K562 (cell line): ENCODE measurements around the gene CNNM3. TPM values are rescaled to one million over a fixed set of nuclear protein-coding genes. Genes with fewer than 3 reads are reported as not detected.

ENCODE experiments used
- C11orf30 ChIP-seq: fragments of 450-650 bp; IDR thresholded peaks from 2 replicates; pipeline ENCODE4 v1.6.1; 2016; ENCODE audit warnings: low read depth, mild to moderate bottlenecking
- MGA ChIP-seq: fragments of 450-650 bp; IDR thresholded peaks from 2 replicates; pipeline ENCODE4 v1.6.1; 2016; ENCODE audit warnings: mild to moderate bottlenecking, moderate library complexity
- REST ChIP-seq, 2 experiments: fragments of 450-650 bp; formaldehyde crosslinking in 1 of 2; IDR thresholded peaks; 2 replicates each; pipeline versions ENCODE4 v1.4.0 to v1.6.1; 2014 to 2020; ENCODE audit warnings: mild to moderate bottlenecking in 2 of 2, borderline replicate concordance in 1 of 2, low read depth in 1 of 2
- ZNF586 ChIP-seq: fragments of 450-650 bp; formaldehyde crosslinking; conservative IDR thresholded peaks from 2 replicates; pipeline ENCODE4 v1.4.0; 2020; ENCODE audit warnings: mild to moderate bottlenecking, moderate library complexity
- polyA plus RNA-seq, 8 experiments: library from polyadenylated mRNA; depleted of rRNA in 4 of 8; stranded (reverse) in 5 of 8; unstranded in 3 of 8; fragments of >200 nt; fragmentation: Nextera tagmentation in 2 of 8; fragmentation: Illumina TruSeq in 1 of 8; extraction: Ambion mirVana in 2 of 8; extraction: Trizol in 1 of 8; gene quantifications; 2 replicates each; pipeline versions ENCODE4 v1.2.1 to v1.2.3, GENCODE V29; 2011 to 2014; ENCODE audit warnings: inconsistent platforms in 1 of 8, missing spikeins in 1 of 8
- total RNA-seq, 7 experiments: library from RNA; depleted of rRNA in 6 of 7; stranded (reverse); fragments of >200 nt in 6 of 7; fragmentation: Illumina TruSeq in 2 of 7; extraction: Trizol in 2 of 7; gene quantifications; 2 replicates each; pipeline versions ENCODE4 v1.2.1 to v1.2.3, GENCODE V29; 2011 to 2021; ENCODE audit warnings: low replicate concordance in 1 of 7

CNNM3 gene
- total and polyA plus RNA-seq, 9 of the 15 experiments (the other 6 are each of a cell fraction or from before 2014, with no cell fraction given): 1.4 to 16.9 (median 6.5) TPM

- peak; percentile 74 for TF ChIP-seq MGA
- no peak for TF ChIP-seq REST (IDR thresholded peaks at IDR 0.05; ENCODE audit: borderline replicate concordance)
- 0 out of 2 replicates have a peak, but pooled peaks have one; percentile 19 for TF ChIP-seq REST (CRISPR knock-in tag; IDR thresholded peaks at IDR 0.05; ENCODE audit: low read depth)
- no peak for TF ChIP-seq ZNF586 (CRISPR knock-in tag)
- TF ChIP-seq C11orf30: no peak
Measured at GRCh38 chr2:96815326-96816126, 542 bp upstream of the CNNM3 start (continued).
